T-cell (primary cell): ENCODE results near the gene ISL1. TPM values are rescaled to one million over a fixed set of nuclear protein-coding genes. Genes with fewer than 3 reads are reported as not detected.

Source experiments
- ATAC-seq, 4 experiments: fragments of 200-7000 bp in 3 of 4; fragments of 150-1000 bp in 1 of 4; cut with Tn5 transposase; replicated peaks in 1 of 4; 1 replicate in 3 of 4; 2 replicates in 1 of 4; pipeline ENCODE4 v1.10.0; 2021; ENCODE audit warnings: moderate library complexity in 3 of 4, mild to moderate bottlenecking in 2 of 4, moderate number of reproducible peaks in 1 of 4
- CTCF ChIA-PET, 2 donors: fragments of 300-600 bp; sonication (Branson Sonifier 250); formaldehyde crosslinking; loops; one replicate each; lab custom pipeline; 2022; ENCODE audit warnings: antibody characterized with exemption in 2 of 2; lab: Charles Lee
- POLR2A ChIA-PET, 2 donors: fragments of 300-600 bp; sonication (Branson Sonifier 250); formaldehyde crosslinking; loops; one replicate each; lab custom pipeline; 2022; ENCODE audit warnings: antibody characterized with exemption in 2 of 2; lab: Charles Lee
- DNase-seq, 35 experiments: peaks; one replicate each; pipeline versions ENCODE4 v3.0.0 to v3.0.0-alpha.2; 2013 to 2023
- H3K27ac ChIP-seq: one replicate; pipeline ENCODE4 v1.5.1; 2013; ENCODE audit warnings: low read length
- H3K27me3 ChIP-seq, 2 experiments: replicated peaks in 1 of 2; 1 replicate in 1 of 2; 2 replicates in 1 of 2; pipeline versions ENCODE4 v1.6.1 to v1.7.0; 2013; ENCODE audit warnings: low read length in 1 of 2, mixed read lengths in 1 of 2; ENCODE audit not compliant: control insufficient read depth in 2 of 2, insufficient read depth in 2 of 2; ENCODE audit errors: extremely low read depth in 1 of 2
- H3K36me3 ChIP-seq, 2 donors: 1 replicate in 1 of 2; 2 replicates in 1 of 2; pipeline versions ENCODE4 v1.6.1 to v1.7.0; 2013; ENCODE audit warnings: low read length in 1 of 2; ENCODE audit not compliant: control insufficient read depth in 2 of 2, insufficient read depth in 1 of 2; ENCODE audit errors: extremely low read depth in 1 of 2
- H3K4me1 ChIP-seq, 2 experiments: 1 replicate in 1 of 2; 2 replicates in 1 of 2; pipeline versions ENCODE4 v1.6.1 to v1.7.0; 2013; ENCODE audit warnings: low read length in 2 of 2, mixed read lengths in 1 of 2; ENCODE audit not compliant: insufficient read depth in 2 of 2, control insufficient read depth in 1 of 2; ENCODE audit errors: extremely low read depth in 1 of 2
- H3K4me3 ChIP-seq, 2 donors: 1 replicate in 1 of 2; 2 replicates in 1 of 2; pipeline versions ENCODE4 v1.5.1 to v1.7.0; 2013; ENCODE audit warnings: mild to moderate bottlenecking in 2 of 2, low read length in 1 of 2, moderate library complexity in 1 of 2; ENCODE audit not compliant: control insufficient read depth in 1 of 2; ENCODE audit errors: extremely low read depth in 1 of 2
- H3K9me3 ChIP-seq: 2 replicates; pipeline ENCODE4 v1.7.0; 2013
- H3K27ac Mint-ChIP-seq, 2 donors: one replicate each; pipeline ENCODE4 v1.8.0; 2020 to 2021; ENCODE audit warnings: mild to moderate bottlenecking in 2 of 2, mixed read lengths in 2 of 2
- H3K27me3 Mint-ChIP-seq, 2 donors: one replicate each; pipeline ENCODE4 v1.8.0; 2021 to 2022; ENCODE audit warnings: mixed read lengths in 2 of 2
- H3K36me3 Mint-ChIP-seq: one replicate; pipeline ENCODE4 v1.8.0; 2021; ENCODE audit warnings: mixed read lengths
- H3K4me1 Mint-ChIP-seq, 3 donors: one replicate each; pipeline ENCODE4 v1.8.0; 2020 to 2022; ENCODE audit warnings: mixed read lengths in 3 of 3, mild to moderate bottlenecking in 1 of 3
- H3K4me3 Mint-ChIP-seq, 3 donors: one replicate each; pipeline ENCODE4 v1.8.0; 2020 to 2022; ENCODE audit warnings: mild to moderate bottlenecking in 3 of 3, mixed read lengths in 3 of 3, moderate library complexity in 3 of 3
- H3K9me3 Mint-ChIP-seq, 3 donors: one replicate each; pipeline ENCODE4 v1.8.0; 2020 to 2022; ENCODE audit warnings: mixed read lengths in 3 of 3
- WGBS: methylation state at CpG from one replicate; pipeline ENCODE4 v1.1.5; 2013; ENCODE audit warnings: missing lambda C conversion rate; ENCODE audit not compliant: insufficient coverage; 5-methylcytosine and 5-hydroxymethylcytosine counted together
- total RNA-seq, 35 experiments: library from RNA in 6 of 35; stranded (reverse) in 6 of 35; fragments of 120-200 nt in 1 of 35; gene quantifications; one replicate each; pipeline versions ENCODE4 v1.2.1 to v1.2.4 and lab custom pipeline; 2013 to 2026

Gene ISL1
- total RNA-seq, 5 donors from 2014 or later (not counting 1 experiment from before 2014, with no cell fraction given), result not detected

DNA sequence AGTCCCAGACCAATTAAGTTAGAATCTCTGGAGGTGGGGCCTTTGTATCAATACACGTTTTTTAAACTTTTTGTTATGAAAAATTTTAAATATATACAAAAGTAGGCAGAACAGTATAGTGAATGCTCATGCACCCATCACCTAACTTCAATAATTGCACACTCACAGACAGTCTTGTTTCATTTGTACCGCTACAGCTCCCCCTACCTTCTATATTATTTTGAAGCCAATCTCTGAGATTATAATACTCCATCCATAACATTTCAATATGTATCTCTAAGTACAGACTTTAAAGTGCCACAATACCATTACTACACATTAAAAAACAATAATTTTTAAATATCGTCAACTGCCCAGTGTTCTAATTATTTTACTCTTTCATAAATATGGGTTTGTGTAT is 32.9 kb downstream of the ISL1 start:
- H3K4me1 Mint-ChIP-seq, result no peaks in the 10 kb centered on the region
- Histone ChIP-seq H3K4me3 (no peak overlapping the region), H3K27me3 (no peaks in the 10 kb centered on the region), H3K9me3 (no peaks in the 10 kb centered on the region), H3K4me1 (no peaks in the 10 kb centered on the region), H3K36me3 (no peaks in the 10 kb centered on the region), H3K27ac (no peak overlapping the region)
- ATAC-seq (no peak), DNase-seq (no peak)
- no peaks in the 10 kb centered on the region for H3K36me3 Mint-ChIP-seq
- H3K27ac Mint-ChIP-seq, result no peak overlapping the region
- H3K27me3 Mint-ChIP-seq, result no peaks in the 10 kb centered on the region
- POLR2A ChIA-PET, result no interaction called here
- peaks cover 5 to 6% (median 6%) of the 10 kb centered on the region in 3 donors for H3K9me3 Mint-ChIP-seq
- CTCF ChIA-PET, result no interaction called here
- 80% methylated on average over 1 of the region's 3 CpGs for WGBS
- no peak overlapping the region for H3K4me3 Mint-ChIP-seq

DNA sequence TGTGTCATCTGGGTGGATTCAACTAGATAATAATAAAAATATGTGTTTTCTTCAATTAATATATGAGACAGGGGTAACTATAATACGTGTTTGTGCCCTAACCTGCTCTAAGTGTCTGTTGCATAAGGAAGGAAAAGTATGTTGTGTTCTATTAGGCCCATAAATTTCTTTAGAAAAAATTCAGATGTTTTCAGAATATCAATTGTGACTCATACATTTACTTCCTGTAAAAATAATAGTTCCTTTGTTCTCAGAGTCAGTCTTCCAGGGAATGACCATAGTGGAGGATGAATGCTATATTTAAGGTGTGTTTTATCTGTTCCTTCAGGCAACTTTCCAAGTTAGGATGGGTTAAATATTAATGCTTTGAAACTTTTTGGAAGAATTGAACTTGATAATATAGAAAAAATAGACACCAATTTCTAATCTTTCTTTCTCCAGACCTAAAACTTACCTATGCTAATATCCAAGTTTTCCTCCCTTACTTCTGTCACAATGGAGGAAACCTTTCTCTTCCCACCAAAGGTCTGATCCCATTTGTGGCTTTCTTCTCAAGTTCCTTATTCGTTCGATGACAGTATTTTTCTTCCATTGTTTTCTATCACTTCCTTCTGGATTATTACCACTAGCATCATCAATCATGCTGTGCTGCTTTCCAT is 49.9 kb downstream of the ISL1 start:
- H3K4me3 ChIP-seq, result no peak overlapping the region
- H3K36me3 Mint-ChIP-seq, result no peaks in the 10 kb centered on the region
- ATAC-seq (no peak), DNase-seq (no peak)
- ChIA-PET POLR2A (no interaction called here), CTCF (no interaction called here)
- H3K36me3 ChIP-seq, result no peaks in the 10 kb centered on the region
- no peaks in the 10 kb centered on the region for H3K9me3 ChIP-seq
- H3K4me1 ChIP-seq, result no peaks in the 10 kb centered on the region
- no peaks in the 10 kb centered on the region for H3K4me1 Mint-ChIP-seq
- no peaks in the 10 kb centered on the region for H3K27me3 ChIP-seq
- WGBS, result 37% methylated on average over 2 of the region's 3 CpGs
- H3K9me3 Mint-ChIP-seq, result peaks cover 12 to 27% (median 22%) of the 10 kb centered on the region in 3 donors
- no peaks in the 10 kb centered on the region for H3K27me3 Mint-ChIP-seq
- H3K4me3 Mint-ChIP-seq, result no peak overlapping the region
- H3K27ac ChIP-seq, result no peak overlapping the region
- no peak overlapping the region for H3K27ac Mint-ChIP-seq

GRCh38 chr5:51439232-51439631 is 56.0 kb downstream of the ISL1 start:
- Mint-ChIP-seq H3K27ac (no peak overlapping the region), H3K9me3 (peaks cover 8 to 19% (median 18%) of the 10 kb centered on the region in 3 donors), H3K4me3 (no peak overlapping the region), H3K27me3 (no peaks in the 10 kb centered on the region), H3K4me1 (no peaks in the 10 kb centered on the region), H3K36me3 (no peaks in the 10 kb centered on the region)
- ChIA-PET POLR2A (no interaction called here), CTCF (no interaction called here)
- no peak for DNase-seq
- Histone ChIP-seq H3K27me3 (no peaks in the 10 kb centered on the region), H3K4me3 (no peak overlapping the region), H3K9me3 (no peaks in the 10 kb centered on the region), H3K4me1 (no peaks in the 10 kb centered on the region), H3K27ac (no peak overlapping the region), H3K36me3 (no peaks in the 10 kb centered on the region)
- ATAC-seq, result no peak
